GM10266 (cell line): ENCODE data around the gene NME7.
"Not testable (repeated sequence)": the region's sequence is repeated elsewhere in the genome, so short reads cannot be mapped to it uniquely, and the experiment has no call there.

Experiments used
- DNase-seq: peaks from one replicate; pipeline ENCODE4 v3.0.0; 2012; ENCODE audit errors: extremely low spot score
- CTCF ChIP-seq: IDR thresholded peaks from 2 replicates; pipeline ENCODE4 v1.5.1; 2012; ENCODE audit warnings: mild to moderate bottlenecking, low read depth; ENCODE audit not compliant: control insufficient read depth, insufficient read depth; ENCODE audit errors: missing control alignments

Gene NME7

GRCh38 chr1:169367686-169368405, at the start of gene NME7, which contains the start of gene BLZF1:
TSS of gene NME7 (minus strand) at chr1:169367797. CDS start at chr1:169367710, 87 bp downstream.
TSS of gene BLZF1 (plus strand) at chr1:169368195. CDS start at chr1:169369523, 1,328 bp downstream.
- TF ChIP-seq CTCF = no peak
- DNase-seq = peak; percentile 87

GRCh38 chr1:169414952-169415351, 47.4 kb upstream of the NME7 start:
- DNase-seq = no peak
- TF ChIP-seq CTCF = no peak

- not testable (repeated sequence) for DNase-seq
Observed at GRCh38 chr1:169408340-169408739, 40.7 kb upstream of the NME7 start.

- DNase-seq = not testable (repeated sequence)
Observed at GRCh38 chr1:169402578-169402977, 35.0 kb upstream of the NME7 start.

GRCh38 chr1:169395955-169396354, 28.4 kb upstream of the NME7 start:
- no peak for DNase-seq
- TF ChIP-seq CTCF = no peak

GRCh38 chr1:169392406-169392805, 24.8 kb upstream of the NME7 start:
- TF ChIP-seq CTCF = no peak
- DNase-seq = no peak

GRCh38 chr1:169390303-169390702, 22.7 kb upstream of the NME7 start:
- DNase-seq = no peak
- no peak for TF ChIP-seq CTCF

- TF ChIP-seq CTCF = no peak
Observed at GRCh38 chr1:169387399-169387798, 19.8 kb upstream of the NME7 start.

More at GRCh38 chr1:169387399-169387798, 19.8 kb upstream of the NME7 start:
- no peak for DNase-seq
